ENCODE results near the gene VPS41.

The VPS41 gene

GRCh38 chr7:38889872-38890432 lies 19.0 kb downstream of the VPS41 start:
- DNase-seq (ENCODE audit: low read depth), result no peak
- no peak overlapping the region for H3K4me3 ChIP-seq (ENCODE audit: low read depth, low read length)
- TF ChIP-seq, protein P1, sequence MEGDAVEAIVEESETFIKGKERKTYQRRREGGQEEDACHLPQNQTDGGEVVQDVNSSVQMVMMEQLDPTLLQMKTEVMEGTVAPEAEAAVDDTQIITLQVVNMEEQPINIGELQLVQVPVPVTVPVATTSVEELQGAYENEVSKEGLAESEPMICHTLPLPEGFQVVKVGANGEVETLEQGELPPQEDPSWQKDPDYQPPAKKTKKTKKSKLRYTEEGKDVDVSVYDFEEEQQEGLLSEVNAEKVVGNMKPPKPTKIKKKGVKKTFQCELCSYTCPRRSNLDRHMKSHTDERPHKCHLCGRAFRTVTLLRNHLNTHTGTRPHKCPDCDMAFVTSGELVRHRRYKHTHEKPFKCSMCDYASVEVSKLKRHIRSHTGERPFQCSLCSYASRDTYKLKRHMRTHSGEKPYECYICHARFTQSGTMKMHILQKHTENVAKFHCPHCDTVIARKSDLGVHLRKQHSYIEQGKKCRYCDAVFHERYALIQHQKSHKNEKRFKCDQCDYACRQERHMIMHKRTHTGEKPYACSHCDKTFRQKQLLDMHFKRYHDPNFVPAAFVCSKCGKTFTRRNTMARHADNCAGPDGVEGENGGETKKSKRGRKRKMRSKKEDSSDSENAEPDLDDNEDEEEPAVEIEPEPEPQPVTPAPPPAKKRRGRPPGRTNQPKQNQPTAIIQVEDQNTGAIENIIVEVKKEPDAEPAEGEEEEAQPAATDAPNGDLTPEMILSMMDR (IDR thresholded peaks at IDR 0.05; ENCODE audit: low read depth, low read length, missing control alignments), result no peak

GRCh38 chr7:38889079-38889478 lies 19.9 kb downstream of the VPS41 start:
- DNase-seq (ENCODE audit: low read depth), result no peak
- no peak overlapping the region for H3K4me3 ChIP-seq (ENCODE audit: low read depth, low read length)
- TF ChIP-seq, protein P1 (IDR thresholded peaks at IDR 0.05; ENCODE audit: low read depth, low read length, missing control alignments), result no peak

- TF ChIP-seq, protein P1 (IDR thresholded peaks at IDR 0.05; ENCODE audit: low read depth, low read length, missing control alignments), result no peak
- no peak for DNase-seq (ENCODE audit: low read depth)
- H3K4me3 ChIP-seq (ENCODE audit: low read depth, low read length), result no peak overlapping the region
Measured at GRCh38 chr7:38886265-38886664, 22.7 kb downstream of the VPS41 start.

DNA sequence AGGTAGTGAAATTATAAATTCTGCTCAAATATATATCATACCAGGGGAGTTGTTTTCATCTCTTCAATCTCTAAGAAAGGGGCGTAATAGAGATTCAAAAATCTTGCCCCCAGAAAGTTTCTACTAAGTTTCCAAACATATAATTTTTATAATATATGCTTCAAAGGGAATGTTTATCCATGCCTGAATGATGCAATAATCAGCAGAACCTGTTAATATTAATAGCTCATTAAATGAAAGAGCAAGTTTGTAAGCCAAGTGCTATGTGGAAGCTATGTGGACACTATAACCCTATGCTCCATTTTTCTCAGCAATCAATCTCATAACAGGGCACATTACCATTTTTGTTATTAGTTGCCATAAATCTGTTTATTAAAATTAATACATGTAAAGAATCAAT lies 25.3 kb downstream of the VPS41 start:
- TF ChIP-seq, protein P1 (IDR thresholded peaks at IDR 0.05; ENCODE audit: low read depth, low read length, missing control alignments), result no peak
- no peak overlapping the region for H3K4me3 ChIP-seq (ENCODE audit: low read depth, low read length)
- DNase-seq (ENCODE audit: low read depth), result no peak

DNA sequence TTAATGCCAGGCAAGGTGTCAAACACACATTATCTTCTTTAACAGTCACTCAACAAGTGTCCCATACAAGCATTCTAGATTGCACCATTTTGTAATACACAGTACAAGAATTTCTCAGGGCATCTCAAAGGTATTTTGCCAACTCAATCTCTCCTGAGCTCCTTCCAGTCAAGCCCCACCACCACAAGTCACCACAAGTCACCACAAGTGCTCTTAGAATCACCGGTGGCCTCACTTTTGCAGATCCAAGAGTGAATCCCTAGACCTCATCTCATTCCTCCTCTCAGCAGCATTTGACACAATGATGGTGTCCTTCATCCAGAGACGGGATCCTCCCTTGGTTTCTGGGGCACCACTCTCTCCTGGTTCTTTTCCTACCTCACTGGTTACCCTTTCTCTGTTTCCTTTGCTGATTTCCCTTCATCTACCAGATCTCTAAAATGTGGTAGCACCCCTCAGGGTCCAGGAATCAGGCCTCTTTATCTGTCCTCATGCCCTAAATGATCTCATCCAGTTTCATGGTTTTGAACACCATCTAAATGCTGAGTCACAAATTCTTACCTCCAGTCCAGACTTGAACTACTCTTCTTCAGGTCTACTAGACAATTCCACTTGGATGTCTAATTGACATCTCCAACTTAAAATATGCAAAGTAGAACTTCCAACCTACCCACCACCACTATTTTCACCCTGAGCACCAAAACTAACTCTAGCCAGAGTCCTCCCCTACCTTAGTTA lies 26.9 kb downstream of the VPS41 start:
- H3K4me3 ChIP-seq (ENCODE audit: low read depth, low read length), result no peak overlapping the region
- TF ChIP-seq, protein P1 (IDR thresholded peaks at IDR 0.05; ENCODE audit: low read depth, low read length, missing control alignments), result no peak
- no peak for DNase-seq (ENCODE audit: low read depth)

DNA sequence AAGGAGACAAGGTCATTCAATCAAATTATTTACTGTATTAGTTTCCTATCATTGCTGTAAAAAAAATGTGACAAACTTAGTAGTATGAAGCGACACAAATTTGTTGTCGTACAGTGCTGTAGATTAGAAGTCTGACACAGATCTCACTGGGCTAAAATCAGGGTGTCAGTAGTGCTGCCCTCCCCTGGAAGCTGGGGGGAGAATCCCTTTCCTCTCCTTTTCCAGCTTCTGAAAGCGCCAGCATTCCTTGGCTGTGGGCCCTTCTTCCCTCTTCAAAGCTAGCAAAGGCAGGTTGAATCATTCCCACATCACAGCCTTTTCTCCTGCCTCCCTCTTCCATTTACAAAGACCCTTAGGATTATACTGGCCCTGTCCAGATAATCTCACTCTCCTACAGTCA lies 28.0 kb downstream of the VPS41 start:
- no peak overlapping the region for H3K4me3 ChIP-seq (ENCODE audit: low read depth, low read length)
- TF ChIP-seq, protein P1 (IDR thresholded peaks at IDR 0.05; ENCODE audit: low read depth, low read length, missing control alignments), result no peak
- no peak for DNase-seq (ENCODE audit: low read depth)

DNA sequence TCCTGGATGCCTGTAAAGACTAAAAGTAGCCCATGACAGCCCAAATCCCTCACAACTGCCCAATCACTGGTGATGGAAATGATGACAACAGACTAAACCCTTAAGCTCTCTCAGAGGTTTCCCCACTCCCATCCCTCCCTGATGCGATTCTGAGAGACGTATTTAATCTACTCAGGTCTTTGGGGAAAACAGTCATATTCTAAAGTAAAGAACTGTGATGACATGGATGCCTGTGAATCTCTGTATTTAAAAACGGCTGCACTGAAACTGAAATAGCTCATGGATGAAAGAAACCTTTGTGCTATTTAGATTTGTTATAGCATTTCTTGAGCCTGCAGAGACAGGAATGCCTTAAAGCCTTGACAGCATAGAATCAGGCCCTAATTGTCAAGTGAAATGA lies 28.5 kb downstream of the VPS41 start:
- no peak for DNase-seq (ENCODE audit: low read depth)
- TF ChIP-seq, protein P1 (IDR thresholded peaks at IDR 0.05; ENCODE audit: low read depth, low read length, missing control alignments), result no peak
- no peak overlapping the region for H3K4me3 ChIP-seq (ENCODE audit: low read depth, low read length)

Measured in GM12864 (cell line).